Glutamatergic neuron (in vitro differentiated cells): ENCODE data around the gene ZDHHC3. TPM values are rescaled to one million over a fixed set of nuclear protein-coding genes. Genes with fewer than 3 reads are reported as not detected.
A peak's percentile ranks its signal among the peaks of the same experiment; 100 is the strongest.

Experiments used
- DNase-seq: peaks from one replicate; pipeline ENCODE4 v3.0.0; 2022
- H3K27ac Mint-ChIP-seq: one replicate; pipeline ENCODE4 v1.8.0; 2020; ENCODE audit warnings: mild to moderate bottlenecking, mixed read lengths, inconsistent platforms; ENCODE audit not compliant: unreplicated experiment
- H3K27me3 Mint-ChIP-seq: one replicate; pipeline ENCODE4 v1.8.0; 2020; ENCODE audit warnings: mild to moderate bottlenecking, moderate library complexity, mixed read lengths, inconsistent platforms; ENCODE audit not compliant: unreplicated experiment
- H3K36me3 Mint-ChIP-seq: one replicate; pipeline ENCODE4 v1.8.0; 2020; ENCODE audit warnings: mild to moderate bottlenecking, mixed read lengths, inconsistent platforms; ENCODE audit not compliant: unreplicated experiment
- H3K4me1 Mint-ChIP-seq: one replicate; pipeline ENCODE4 v1.8.0; 2020; ENCODE audit warnings: mild to moderate bottlenecking, low read depth, mixed read lengths, inconsistent platforms; ENCODE audit not compliant: unreplicated experiment
- H3K4me3 Mint-ChIP-seq: one replicate; pipeline ENCODE4 v1.8.0; 2020; ENCODE audit warnings: mild to moderate bottlenecking, mixed read lengths, inconsistent platforms; ENCODE audit not compliant: unreplicated experiment
- H3K9me3 Mint-ChIP-seq: one replicate; pipeline ENCODE4 v1.8.0; 2020; ENCODE audit warnings: mild to moderate bottlenecking, moderate library complexity, mixed read lengths, inconsistent platforms; ENCODE audit not compliant: unreplicated experiment
- total RNA-seq: library from RNA; stranded (reverse); fragmentation: NEBNext Ultra II Directional; extraction: Animal tissue kit (Norgen Biotek cat#: 25700); gene quantifications from one replicate; pipeline ENCODE4 v1.2.1, GENCODE V29; 2021; ENCODE audit not compliant: unreplicated experiment
- TF ChIP-seq, protein P1 (sequence below): fragments of 200-600 bp; sonication (generic); IDR thresholded peaks from one replicate; pipeline ENCODE4 v1.5.0; 2021; ENCODE audit not compliant: partially characterized antibody, unreplicated experiment

The ZDHHC3 gene
- total RNA-seq, 1 donor from 2014 or later: 52.4 TPM

- Mint-ChIP-seq H3K4me3 (no peak overlapping the region), H3K4me1 (peaks cover 5% of the 10 kb centered on the region), H3K27me3 (peaks cover 2% of the 10 kb centered on the region), H3K9me3 (peaks cover 4% of the 10 kb centered on the region), H3K36me3 (peaks cover 4% of the 10 kb centered on the region), H3K27ac (no peak overlapping the region)
- no peak for DNase-seq
- TF ChIP-seq, protein P1, sequence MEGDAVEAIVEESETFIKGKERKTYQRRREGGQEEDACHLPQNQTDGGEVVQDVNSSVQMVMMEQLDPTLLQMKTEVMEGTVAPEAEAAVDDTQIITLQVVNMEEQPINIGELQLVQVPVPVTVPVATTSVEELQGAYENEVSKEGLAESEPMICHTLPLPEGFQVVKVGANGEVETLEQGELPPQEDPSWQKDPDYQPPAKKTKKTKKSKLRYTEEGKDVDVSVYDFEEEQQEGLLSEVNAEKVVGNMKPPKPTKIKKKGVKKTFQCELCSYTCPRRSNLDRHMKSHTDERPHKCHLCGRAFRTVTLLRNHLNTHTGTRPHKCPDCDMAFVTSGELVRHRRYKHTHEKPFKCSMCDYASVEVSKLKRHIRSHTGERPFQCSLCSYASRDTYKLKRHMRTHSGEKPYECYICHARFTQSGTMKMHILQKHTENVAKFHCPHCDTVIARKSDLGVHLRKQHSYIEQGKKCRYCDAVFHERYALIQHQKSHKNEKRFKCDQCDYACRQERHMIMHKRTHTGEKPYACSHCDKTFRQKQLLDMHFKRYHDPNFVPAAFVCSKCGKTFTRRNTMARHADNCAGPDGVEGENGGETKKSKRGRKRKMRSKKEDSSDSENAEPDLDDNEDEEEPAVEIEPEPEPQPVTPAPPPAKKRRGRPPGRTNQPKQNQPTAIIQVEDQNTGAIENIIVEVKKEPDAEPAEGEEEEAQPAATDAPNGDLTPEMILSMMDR: no peak
Measured at GRCh38 chr3:44918581-44918980, 57.4 kb downstream of the ZDHHC3 start.

DNA sequence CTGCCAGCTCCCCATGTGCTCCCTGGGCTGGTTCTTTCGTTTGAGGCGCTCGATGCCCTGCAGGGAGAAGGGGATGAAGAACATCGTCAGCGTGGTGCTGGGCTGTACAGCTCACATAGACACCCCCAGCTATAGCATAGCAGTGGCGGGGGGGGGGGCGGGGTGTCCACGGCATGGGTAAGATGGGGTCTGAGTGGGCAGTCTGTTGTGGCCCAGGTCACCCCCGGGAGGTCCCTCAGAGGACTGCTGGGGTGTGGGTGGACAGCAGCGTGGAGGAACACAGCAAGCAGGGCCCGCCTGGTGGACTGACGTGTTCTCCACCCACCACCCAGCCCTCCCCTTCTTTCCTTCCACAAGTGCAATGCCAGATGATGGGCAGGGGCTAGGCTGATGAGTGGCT lies 57.9 kb downstream of the ZDHHC3 start:
- DNase-seq: no peak
- TF ChIP-seq, protein P1: no peak
- peaks cover 2% of the 10 kb centered on the region for H3K27me3 Mint-ChIP-seq
- H3K4me1 Mint-ChIP-seq: peaks cover 5% of the 10 kb centered on the region
- no peak overlapping the region for H3K27ac Mint-ChIP-seq
- H3K9me3 Mint-ChIP-seq: peaks cover 4% of the 10 kb centered on the region
- H3K36me3 Mint-ChIP-seq: peaks cover 4% of the 10 kb centered on the region
- no peak overlapping the region for H3K4me3 Mint-ChIP-seq

GRCh38 chr3:44915702-44916438 lies 60.1 kb downstream of the ZDHHC3 start:
- no peak overlapping the region for H3K27ac Mint-ChIP-seq
- TF ChIP-seq, protein P1: no peak
- DNase-seq: no peak
- peaks cover 2% of the 10 kb centered on the region for H3K27me3 Mint-ChIP-seq
- H3K9me3 Mint-ChIP-seq: peaks cover 4% of the 10 kb centered on the region
- peaks cover 1% of the 10 kb centered on the region for H3K4me1 Mint-ChIP-seq
- peaks cover 4% of the 10 kb centered on the region for H3K36me3 Mint-ChIP-seq
- H3K4me3 Mint-ChIP-seq: no peak overlapping the region

DNA sequence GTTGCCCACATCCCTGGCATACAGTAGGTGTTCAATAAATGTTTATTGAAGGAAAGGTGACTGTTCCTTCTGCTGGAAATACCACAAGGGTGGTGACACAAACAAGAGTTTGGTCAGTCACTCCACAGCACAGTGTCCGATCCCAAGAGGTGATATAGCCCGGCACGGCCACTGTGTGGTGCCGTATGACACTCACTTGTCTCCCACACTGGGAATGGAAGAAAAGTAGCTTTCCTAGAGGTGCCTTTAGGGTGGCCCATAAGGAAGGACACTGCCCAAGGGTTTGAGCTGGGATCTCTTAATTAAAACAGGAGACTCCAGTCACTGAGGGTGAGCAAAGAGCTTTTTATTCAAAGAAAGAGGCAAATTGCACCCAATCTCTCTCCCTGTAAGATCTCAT lies 61.0 kb downstream of the ZDHHC3 start:
- Mint-ChIP-seq H3K27me3 (peaks cover 2% of the 10 kb centered on the region), H3K4me1 (peaks cover 1% of the 10 kb centered on the region), H3K4me3 (no peak overlapping the region), H3K36me3 (peaks cover 4% of the 10 kb centered on the region), H3K27ac (no peak overlapping the region), H3K9me3 (peaks cover 6% of the 10 kb centered on the region)
- TF ChIP-seq, protein P1: no peak
- DNase-seq: peak; percentile 42

GRCh38 chr3:44913868-44914468 lies 62.0 kb downstream of the ZDHHC3 start:
- Mint-ChIP-seq H3K27ac (no peak overlapping the region), H3K9me3 (peaks cover 6% of the 10 kb centered on the region), H3K4me1 (peaks cover 1% of the 10 kb centered on the region), H3K36me3 (peaks cover 4% of the 10 kb centered on the region), H3K27me3 (peaks cover 2% of the 10 kb centered on the region), H3K4me3 (no peak overlapping the region)
- TF ChIP-seq, protein P1: peak; percentile 86
- DNase-seq: peak; percentile 85
